Subcutaneous abdominal adipose tissue (tissue), 5 donors: ENCODE data around the gene BTNL8.

Experiments
- H3K27ac ChIP-seq: one replicate; pipeline ENCODE4 v1.7.0; 2013; ENCODE audit warnings: low read depth, mild to moderate bottlenecking, inconsistent platforms, low read length, moderate library complexity
- H3K27me3 ChIP-seq, 5 donors: one replicate each; pipeline ENCODE4 v1.7.0; 2013; ENCODE audit warnings: low read length in 5 of 5, inconsistent platforms in 1 of 5; ENCODE audit not compliant: control insufficient read depth in 5 of 5, insufficient read depth in 4 of 5
- H3K36me3 ChIP-seq, 5 donors: one replicate each; pipeline ENCODE4 v1.7.0; 2013; ENCODE audit warnings: low read length in 5 of 5; ENCODE audit not compliant: control insufficient read depth in 5 of 5, insufficient read depth in 5 of 5
- H3K4me1 ChIP-seq, 5 donors: one replicate each; pipeline ENCODE4 v1.7.0; 2013; ENCODE audit warnings: low read length in 5 of 5, mild to moderate bottlenecking in 3 of 5, moderate library complexity in 1 of 5; ENCODE audit not compliant: control insufficient read depth in 5 of 5, insufficient read depth in 5 of 5
- H3K4me3 ChIP-seq, 5 donors: one replicate each; pipeline ENCODE4 v1.7.0; 2013; ENCODE audit warnings: low read length in 5 of 5, low read depth in 1 of 5
- H3K9ac ChIP-seq, 5 donors: one replicate each; pipeline ENCODE4 v1.7.0; 2013; ENCODE audit warnings: low read length in 5 of 5, mild to moderate bottlenecking in 4 of 5, moderate library complexity in 3 of 5
- H3K9me3 ChIP-seq, 5 donors: one replicate each; pipeline ENCODE4 v1.7.0; 2013; ENCODE audit warnings: low read length in 5 of 5; ENCODE audit not compliant: control insufficient read depth in 5 of 5
- donor health status: healthy.
- donor health status: healthy.
- donor health status: healthy.
- donor health status: healthy.
- donor health status: healthy.

Gene BTNL8

DNA sequence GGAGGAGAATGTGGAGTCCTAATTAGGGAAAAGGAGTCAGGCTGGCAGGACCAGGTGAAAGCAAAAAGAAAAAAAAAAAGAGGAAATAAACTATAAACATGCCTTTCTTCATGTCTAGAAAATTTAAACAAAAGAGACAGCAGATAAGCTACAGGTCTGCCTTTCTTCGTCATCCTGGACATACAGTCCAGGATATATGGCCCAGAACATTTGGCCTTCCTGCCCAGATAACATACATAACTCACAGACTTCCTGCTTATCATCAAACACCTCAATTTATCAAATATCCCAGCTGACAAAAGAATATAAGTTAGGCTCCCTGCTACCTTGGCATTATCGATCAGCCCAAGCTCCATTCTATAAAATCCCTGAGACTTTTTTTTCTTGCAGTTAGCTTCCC lies 11.2 kb downstream of the BTNL8 start:
- peaks cover 0 to 5% (median 0%) of the 10 kb centered on the region in 5 donors for H3K27me3 ChIP-seq
- peaks cover 0 to 9% (median 0%) of the 10 kb centered on the region in 5 donors for H3K4me1 ChIP-seq
- no peaks in the 10 kb centered on the region for H3K9me3 ChIP-seq
- H3K4me3 ChIP-seq, result no peak overlapping the region
- H3K9ac ChIP-seq, result peak overlapping the region in 1 of 5 donors; percentile 4
- no peak overlapping the region for H3K27ac ChIP-seq
- H3K36me3 ChIP-seq, result no peaks in the 10 kb centered on the region

GRCh38 chr5:180910735-180911134 lies 11.8 kb downstream of the BTNL8 start:
- no peaks in the 10 kb centered on the region for H3K9me3 ChIP-seq
- no peaks in the 10 kb centered on the region for H3K36me3 ChIP-seq
- H3K9ac ChIP-seq, result no peak overlapping the region
- H3K4me3 ChIP-seq, result no peak overlapping the region
- peaks cover 0 to 9% (median 0%) of the 10 kb centered on the region in 5 donors for H3K4me1 ChIP-seq
- H3K27ac ChIP-seq, result no peak overlapping the region
- H3K27me3 ChIP-seq, result peaks cover 0 to 5% (median 0%) of the 10 kb centered on the region in 5 donors

DNA sequence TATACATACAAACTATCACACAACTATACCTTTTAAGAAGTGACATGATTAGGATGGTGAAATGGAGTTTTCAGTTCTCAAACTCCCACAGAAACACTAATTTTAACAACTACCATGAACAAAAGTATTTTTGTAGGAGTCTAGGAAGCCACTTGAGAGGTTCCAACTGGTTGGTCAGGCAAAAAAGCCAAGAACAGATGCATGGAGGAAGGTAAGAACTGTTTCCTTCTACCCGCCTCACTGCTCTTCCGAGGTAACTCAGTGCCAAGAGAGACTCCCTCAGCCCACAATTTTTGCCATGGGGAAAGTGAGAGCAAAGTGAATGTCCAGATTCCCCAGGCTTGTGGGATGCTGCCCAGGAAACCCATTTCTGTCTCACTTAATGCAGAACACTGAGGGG lies 15.7 kb downstream of the BTNL8 start:
- Histone ChIP-seq H3K27ac (no peak overlapping the region), H3K9me3 (no peaks in the 10 kb centered on the region), H3K9ac (no peak overlapping the region), H3K36me3 (no peaks in the 10 kb centered on the region), H3K4me3 (no peak overlapping the region), H3K4me1 (peaks cover 0 to 6% (median 0%) of the 10 kb centered on the region in 5 donors), H3K27me3 (peaks cover 0 to 5% (median 0%) of the 10 kb centered on the region in 5 donors)

GRCh38 chr5:180915924-180916323 lies 17.0 kb downstream of the BTNL8 start:
- no peak overlapping the region for H3K9ac ChIP-seq
- peaks cover 0 to 5% (median 0%) of the 10 kb centered on the region in 5 donors for H3K27me3 ChIP-seq
- H3K36me3 ChIP-seq, result no peaks in the 10 kb centered on the region
- H3K4me1 ChIP-seq, result no peaks in the 10 kb centered on the region
- no peak overlapping the region for H3K27ac ChIP-seq
- no peak overlapping the region for H3K4me3 ChIP-seq
- H3K9me3 ChIP-seq, result no peaks in the 10 kb centered on the region

DNA sequence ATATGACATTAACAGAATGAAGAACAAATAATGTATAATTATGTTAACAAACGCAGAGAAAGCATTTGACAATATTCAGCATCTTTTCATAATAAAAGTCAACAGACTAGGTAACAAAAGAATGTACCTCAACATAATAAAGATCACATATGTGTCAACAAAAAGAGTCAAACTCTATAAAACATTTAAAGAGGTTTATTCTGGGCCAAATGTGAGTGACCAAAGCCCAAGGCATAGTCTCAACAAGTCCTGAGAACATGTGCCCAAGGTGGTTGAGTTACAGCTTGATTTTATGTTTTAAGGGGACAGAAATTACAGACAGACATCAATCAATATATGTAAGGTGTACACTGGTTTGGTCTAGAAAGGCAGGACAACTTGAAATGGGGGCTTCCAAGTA lies 19.4 kb downstream of the BTNL8 start:
- Histone ChIP-seq H3K9me3 (peaks cover 0 to 10% (median 3%) of the 10 kb centered on the region in 5 donors), H3K9ac (no peak overlapping the region), H3K4me1 (no peaks in the 10 kb centered on the region), H3K4me3 (no peak overlapping the region), H3K27ac (no peak overlapping the region), H3K36me3 (no peaks in the 10 kb centered on the region), H3K27me3 (no peaks in the 10 kb centered on the region)

DNA sequence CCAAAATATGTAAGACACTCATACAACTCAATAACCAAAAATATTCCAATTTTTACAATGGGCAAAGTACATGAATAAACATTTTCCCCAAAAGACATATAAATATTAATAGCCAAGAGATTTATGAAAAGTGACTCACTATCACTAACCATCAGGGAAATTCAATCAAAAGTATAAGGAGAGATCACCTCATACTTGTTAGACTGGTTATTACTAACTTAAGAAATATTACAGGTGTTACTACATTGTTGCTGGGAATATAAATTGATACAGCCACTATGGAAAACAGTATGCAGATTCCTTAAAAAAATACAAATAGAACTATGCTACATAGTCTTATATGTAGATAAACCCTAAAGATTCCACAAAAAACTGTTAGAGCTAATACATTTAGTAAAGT lies 21.8 kb downstream of the BTNL8 start:
- H3K4me3 ChIP-seq, result no peak overlapping the region
- no peak overlapping the region for H3K27ac ChIP-seq
- no peaks in the 10 kb centered on the region for H3K4me1 ChIP-seq

GRCh38 chr5:180922932-180923331 lies 24.0 kb downstream of the BTNL8 start:
- no peaks in the 10 kb centered on the region for H3K4me1 ChIP-seq
- H3K36me3 ChIP-seq, result no peaks in the 10 kb centered on the region
- H3K4me3 ChIP-seq, result no peak overlapping the region
- H3K9me3 ChIP-seq, result peaks cover 0 to 31% (median 18%) of the 10 kb centered on the region in 5 donors
- H3K9ac ChIP-seq, result no peak overlapping the region
- H3K27ac ChIP-seq, result no peak overlapping the region
- no peaks in the 10 kb centered on the region for H3K27me3 ChIP-seq

More for the DNA sequence above, 21.8 kb downstream of the BTNL8 start:
- H3K36me3 ChIP-seq, result no peaks in the 10 kb centered on the region
- H3K9ac ChIP-seq, result no peak overlapping the region
- no peaks in the 10 kb centered on the region for H3K27me3 ChIP-seq
- peaks cover 0 to 24% (median 8%) of the 10 kb centered on the region in 5 donors for H3K9me3 ChIP-seq

- Histone ChIP-seq H3K9ac (no peak overlapping the region), H3K27me3 (no peaks in the 10 kb centered on the region), H3K4me3 (no peak overlapping the region), H3K9me3 (peaks cover 9 to 31% (median 25%) of the 10 kb centered on the region in 5 donors), H3K4me1 (no peaks in the 10 kb centered on the region), H3K36me3 (no peaks in the 10 kb centered on the region), H3K27ac (no peak overlapping the region)
These were observed 33.7 kb downstream of the BTNL8 start for GRCh38 chr5:180932660-180933059.

GRCh38 chr5:180935203-180935602 lies 36.2 kb downstream of the BTNL8 start:
- Histone ChIP-seq H3K27me3 (no peaks in the 10 kb centered on the region), H3K4me1 (no peaks in the 10 kb centered on the region), H3K4me3 (peak overlapping the region in 1 of 5 donors; percentile 22), H3K36me3 (no peaks in the 10 kb centered on the region), H3K27ac (no peak overlapping the region), H3K9me3 (peaks cover 9 to 43% (median 39%) of the 10 kb centered on the region in 5 donors), H3K9ac (no peak overlapping the region)

- peak overlapping the region in 1 of 5 donors; percentile 22 for H3K4me3 ChIP-seq
- H3K36me3 ChIP-seq, result no peaks in the 10 kb centered on the region
- no peak overlapping the region for H3K27ac ChIP-seq
- no peaks in the 10 kb centered on the region for H3K27me3 ChIP-seq
- no peaks in the 10 kb centered on the region for H3K4me1 ChIP-seq
- peaks cover 9 to 43% (median 37%) of the 10 kb centered on the region in 5 donors for H3K9me3 ChIP-seq
- no peak overlapping the region for H3K9ac ChIP-seq
These were observed 39.3 kb downstream of the BTNL8 start for GRCh38 chr5:180938294-180938693.
